ENCODE results near the gene PDE9A. TPM values are rescaled to one million over a fixed set of nuclear protein-coding genes. Genes with fewer than 3 reads are reported as not detected.

Gene PDE9A
- polyA plus RNA-seq, 2 of the 4 experiments (the other 2 are of a cell fraction), result 1.3 to 3.1 TPM

GRCh38 chr21:42687796-42688195 lies 34.4 kb downstream of the PDE9A start:
- POLR2A ChIA-PET, result no interaction called here
- Histone ChIP-seq H3K4me3 (no peak overlapping the region), H3K9me3 (no peaks in the 10 kb centered on the region), H3K27ac (no peak overlapping the region), H3K4me2 (no peak overlapping the region), H3K4me1 (no peaks in the 10 kb centered on the region)
- no peak for DNase-seq (ENCODE audit: low read depth in 1 of 2, low spot score in 1 of 2)
- no peak for FAIRE-seq
- CTCF ChIA-PET, result interaction anchor here (1.1 kb wide), 1 partner anchor 95 kb away, joined by 3 read pairs; no protein-coding TSS in a partner anchor
- 82% methylated on average over 18 of the region's 18 CpGs for WGBS (ENCODE audit: missing lambda C conversion rate)
- TF ChIP-seq PHF8 (IDR thresholded peaks at IDR 0.05; ENCODE audit: borderline replicate concordance, low read depth), result no peak
- no peak for ATAC-seq

GRCh38 chr21:42688226-42688840 lies 34.9 kb downstream of the PDE9A start:
- CTCF ChIA-PET, result interaction anchor here (1.1 kb wide), 2 partner anchors 11 to 95 kb away, joined by 3 read pairs; no protein-coding TSS in a partner anchor
- WGBS (ENCODE audit: missing lambda C conversion rate), result 73% methylated on average over 14 of the region's 16 CpGs
- ATAC-seq, result no peak

GRCh38 chr21:42688841-42689371 lies 35.5 kb downstream of the PDE9A start:
- no peak; a peak in 1 of 6 replicates for ATAC-seq
- no peak for TF ChIP-seq KDM1A (IDR thresholded peaks at IDR 0.05; ENCODE audit: low read depth)
- TF ChIP-seq NPAS2 (CRISPR knock-in tag; IDR thresholded peaks at IDR 0.05; ENCODE audit: borderline replicate concordance), result no peak
- no peak for TF ChIP-seq JUNB (IDR thresholded peaks at IDR 0.05)
- no peak for TF ChIP-seq KDM5A (IDR thresholded peaks at IDR 0.05)
- TF ChIP-seq CTCF (IDR thresholded peaks at IDR 0.05), result no peak
- TF ChIP-seq MYC (IDR thresholded peaks at IDR 0.05; ENCODE audit: borderline replicate concordance, low read length), result no peak
- no peak for TF ChIP-seq ZFP36 (IDR thresholded peaks at IDR 0.05; ENCODE audit: borderline replicate concordance, partially characterized antibody)
- TF ChIP-seq CBX2 (IDR thresholded peaks at IDR 0.05; ENCODE audit: borderline replicate concordance, low read depth), result no peak
- no peak for TF ChIP-seq CEBPB (IDR thresholded peaks at IDR 0.05)
- TF ChIP-seq RARB (CRISPR knock-in tag; IDR thresholded peaks at IDR 0.05), result no peak
- no peak for TF ChIP-seq EHF (CRISPR knock-in tag; IDR thresholded peaks at IDR 0.05)
- no peak for TF ChIP-seq ESRRA (IDR thresholded peaks at IDR 0.05; ENCODE audit: borderline replicate concordance, low read length)
- no peak for TF ChIP-seq RAD21 (conservative IDR thresholded peaks at IDR 0.05 in 1 of 2, IDR thresholded peaks at IDR 0.05 in 1 of 2)
- no peak for TF ChIP-seq USF2 (IDR thresholded peaks at IDR 0.05)
- no peak for TF ChIP-seq HES2 (IDR thresholded peaks at IDR 0.05)
- TF ChIP-seq BHLHE40 (IDR thresholded peaks at IDR 0.05; ENCODE audit: low read depth, low read length), result no peak
- TF ChIP-seq FOSB (CRISPR knock-in tag; IDR thresholded peaks at IDR 0.05), result no peak
- H3K4me1 ChIP-seq, result no peaks in the 10 kb centered on the region
- no peaks in the 10 kb centered on the region for H3K9me3 ChIP-seq
- no peak overlapping the region for H3K4me2 ChIP-seq
- no peak for DNase-seq (ENCODE audit: low read depth in 1 of 2, low spot score in 1 of 2)
- FAIRE-seq, result no peak
- WGBS (ENCODE audit: missing lambda C conversion rate), result 83% methylated on average over 4 of the region's 21 CpGs
- H3K4me3 ChIP-seq, result no peak overlapping the region
- no peak overlapping the region for H3K27ac ChIP-seq
- CTCF ChIA-PET, result interaction anchor here (1.1 kb wide), 2 partner anchors 11 to 96 kb away, joined by 3 read pairs; no protein-coding TSS in a partner anchor
- POLR2A ChIA-PET, result no interaction called here

More at GRCh38 chr21:42688226-42688840, 34.9 kb downstream of the PDE9A start:
- FAIRE-seq (no peak), DNase-seq (ENCODE audit: low read depth in 1 of 2, low spot score in 1 of 2) (no peak)
- no peaks in the 10 kb centered on the region for H3K4me1 ChIP-seq
- no peaks in the 10 kb centered on the region for H3K9me3 ChIP-seq
- TF ChIP-seq JUN (IDR thresholded peaks at IDR 0.05) (no peak), EHF (CRISPR knock-in tag; IDR thresholded peaks at IDR 0.05) (no peak), ELK1 (IDR thresholded peaks at IDR 0.05; ENCODE audit: low read depth, low read length) (no peak), CBX8 (IDR thresholded peaks at IDR 0.05) (no peak), RAD21 (conservative IDR thresholded peaks at IDR 0.05 in 1 of 2, IDR thresholded peaks at IDR 0.05 in 1 of 2) (no peak), FOSB (CRISPR knock-in tag; IDR thresholded peaks at IDR 0.05) (no peak), HES2 (IDR thresholded peaks at IDR 0.05) (no peak), BCL3 (IDR thresholded peaks at IDR 0.05) (no peak), CHD4 (IDR thresholded peaks at IDR 0.05; ENCODE audit: borderline replicate concordance) (no peak), TP53 (CRISPR knock-in tag; IDR thresholded peaks at IDR 0.05) (no peak)
- no peak overlapping the region for H3K4me2 ChIP-seq
- POLR2A ChIA-PET, result no interaction called here
- no peak overlapping the region for H3K4me3 ChIP-seq
- no peak overlapping the region for H3K27ac ChIP-seq

Measured in A549 (cell line).